CD8-positive, alpha-beta memory T cell (primary cell): ENCODE results near the gene LIPC. TPM values are rescaled to one million over a fixed set of nuclear protein-coding genes. Genes with fewer than 3 reads are reported as not detected.
A peak's percentile ranks its signal among the peaks of the same experiment; 100 is the strongest.

Source experiments
- CTCF ChIA-PET: fragments of 350-600 bp; sonication (Branson Sonifier 250); formaldehyde crosslinking; loops from one replicate; lab custom pipeline; 2021; ENCODE audit warnings: antibody characterized with exemption; lab: Charles Lee
- POLR2A ChIA-PET: fragments of 350-600 bp; sonication (Branson Sonifier 250); formaldehyde crosslinking; loops from one replicate; lab custom pipeline; 2021; ENCODE audit warnings: antibody characterized with exemption; lab: Charles Lee
- DNase-seq, 5 donors: peaks; one replicate each; pipeline versions ENCODE4 v3.0.0 to v3.0.0-alpha.2; 2020 to 2022; ENCODE audit warnings: mixed read lengths in 1 of 5
- H3K27ac ChIP-seq: one replicate; pipeline ENCODE4 v1.7.0; 2013; ENCODE audit warnings: low read depth, mild to moderate bottlenecking, low read length, moderate library complexity
- H3K27me3 ChIP-seq: 2 replicates; pipeline ENCODE4 v1.7.0; 2013; ENCODE audit warnings: low read length, mild to moderate bottlenecking; ENCODE audit not compliant: insufficient read depth, poor library complexity, severe bottlenecking
- H3K36me3 ChIP-seq: 2 replicates; pipeline ENCODE4 v1.7.0; 2013; ENCODE audit warnings: mild to moderate bottlenecking, low read length, moderate library complexity; ENCODE audit not compliant: insufficient read depth
- H3K4me1 ChIP-seq: 2 replicates; pipeline ENCODE4 v1.7.0; 2013; ENCODE audit warnings: mild to moderate bottlenecking, low read length, moderate library complexity; ENCODE audit not compliant: insufficient read depth
- H3K4me3 ChIP-seq: 2 replicates; pipeline ENCODE4 v1.7.0; 2013; ENCODE audit warnings: mild to moderate bottlenecking, low read length
- H3K9me3 ChIP-seq: 2 replicates; pipeline ENCODE4 v1.7.0; 2013; ENCODE audit warnings: mild to moderate bottlenecking, low read length
- H3K27ac Mint-ChIP-seq, 8 donors: one replicate each; pipeline ENCODE4 v1.8.0; 2020 to 2021; ENCODE audit warnings: mixed read lengths in 8 of 8, mild to moderate bottlenecking in 6 of 8, inconsistent platforms in 3 of 8, moderate library complexity in 3 of 8
- H3K27me3 Mint-ChIP-seq, 2 donors: one replicate each; pipeline ENCODE4 v1.8.0; 2020 to 2021; ENCODE audit warnings: mixed read lengths in 2 of 2, mild to moderate bottlenecking in 1 of 2, moderate library complexity in 1 of 2
- H3K36me3 Mint-ChIP-seq, 3 donors: one replicate each; pipeline ENCODE4 v1.8.0; 2020 to 2021; ENCODE audit warnings: mixed read lengths in 3 of 3, inconsistent platforms in 1 of 3, mild to moderate bottlenecking in 1 of 3
- H3K4me1 Mint-ChIP-seq, 3 donors: one replicate each; pipeline ENCODE4 v1.8.0; 2020 to 2021; ENCODE audit warnings: mixed read lengths in 3 of 3, inconsistent platforms in 1 of 3, mild to moderate bottlenecking in 1 of 3
- H3K4me3 Mint-ChIP-seq, 7 donors: one replicate each; pipeline ENCODE4 v1.8.0; 2020 to 2021; ENCODE audit warnings: mixed read lengths in 7 of 7, mild to moderate bottlenecking in 6 of 7, moderate library complexity in 4 of 7, inconsistent platforms in 2 of 7
- H3K9me3 Mint-ChIP-seq, 5 donors: one replicate each; pipeline ENCODE4 v1.8.0; 2020 to 2022; ENCODE audit warnings: mixed read lengths in 5 of 5, mild to moderate bottlenecking in 3 of 5, moderate library complexity in 2 of 5, inconsistent platforms in 1 of 5
- polyA plus RNA-seq: library from polyadenylated mRNA; unstranded; fragments of 300-500 nt; fragmentation: Illumina TruSeq; gene quantifications from one replicate; pipeline ENCODE4 v1.2.3, GENCODE V29; 2021
- total RNA-seq, 2 experiments: library from RNA; stranded (reverse); gene quantifications; one replicate each; pipeline ENCODE4 v1.2.3, GENCODE V29; 2021

Gene LIPC
- total and polyA plus RNA-seq, 3 experiments from 2014 or later: 0.28 to 1.5 (median 0.47) TPM

- H3K4me1 Mint-ChIP-seq: peaks cover 5 to 32% (median 8%) of the 10 kb centered on the region in 3 donors
- Histone ChIP-seq H3K9me3 (no peaks in the 10 kb centered on the region), H3K4me1 (no peaks in the 10 kb centered on the region), H3K27ac (no peak overlapping the region), H3K27me3 (no peaks in the 10 kb centered on the region), H3K36me3 (no peaks in the 10 kb centered on the region), H3K4me3 (no peak overlapping the region)
- H3K4me3 Mint-ChIP-seq: no peak overlapping the region
- peak overlapping the region in 3 of 8 donors; percentile 5 to 78 (median 25) for H3K27ac Mint-ChIP-seq
- peak in 1 of 5 donors; percentile 29 for DNase-seq
- ChIA-PET CTCF (no interaction called here), POLR2A (no interaction called here)
- peaks cover 0 to 5% (median 0%) of the 10 kb centered on the region in 3 donors for H3K36me3 Mint-ChIP-seq
- no peaks in the 10 kb centered on the region for H3K27me3 Mint-ChIP-seq
- H3K9me3 Mint-ChIP-seq: no peaks in the 10 kb centered on the region
Observed at GRCh38 chr15:58438956-58439355, 7.2 kb downstream of the LIPC start.

- no peaks in the 10 kb centered on the region for H3K9me3 ChIP-seq
- H3K9me3 Mint-ChIP-seq: no peaks in the 10 kb centered on the region
- H3K4me3 Mint-ChIP-seq: no peak overlapping the region
- peaks cover 5 to 36% (median 8%) of the 10 kb centered on the region in 3 donors for H3K4me1 Mint-ChIP-seq
- peak overlapping the region in 4 of 8 donors; percentile 17 to 86 (median 46) for H3K27ac Mint-ChIP-seq
- no peaks in the 10 kb centered on the region for H3K4me1 ChIP-seq
- ChIA-PET POLR2A (no interaction called here), CTCF (no interaction called here)
- H3K4me3 ChIP-seq: no peak overlapping the region
- no peaks in the 10 kb centered on the region for H3K27me3 Mint-ChIP-seq
- H3K27ac ChIP-seq: no peak overlapping the region
- no peaks in the 10 kb centered on the region for H3K27me3 ChIP-seq
- H3K36me3 Mint-ChIP-seq: peaks cover 0 to 8% (median 0%) of the 10 kb centered on the region in 3 donors
- no peak for DNase-seq
- no peaks in the 10 kb centered on the region for H3K36me3 ChIP-seq
Observed at GRCh38 chr15:58440158-58440910, 8.5 kb downstream of the LIPC start.

DNA sequence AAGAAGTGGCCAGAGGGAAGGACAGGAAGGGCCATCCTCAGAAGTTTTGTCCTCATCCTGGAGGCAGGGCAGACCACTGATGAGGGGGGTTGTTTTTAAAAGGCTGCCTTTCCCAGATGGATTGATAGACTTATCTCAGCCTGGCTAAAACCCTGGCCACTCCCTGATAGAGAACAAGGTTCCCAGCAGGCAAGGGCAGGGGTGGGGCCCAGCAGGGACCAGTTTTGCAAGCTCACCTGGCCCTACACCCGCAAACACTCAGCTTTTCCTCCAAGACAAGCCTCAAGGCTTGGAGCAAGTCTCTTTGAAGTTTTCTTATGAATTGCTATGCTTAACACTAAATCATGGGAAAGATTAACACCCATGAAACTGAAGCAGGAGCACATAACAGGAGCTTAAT lies 9.1 kb downstream of the LIPC start:
- Mint-ChIP-seq H3K9me3 (no peaks in the 10 kb centered on the region), H3K27ac (peak overlapping the region in 4 of 8 donors; percentile 17 to 82 (median 46)), H3K4me1 (peaks cover 5 to 36% (median 8%) of the 10 kb centered on the region in 3 donors), H3K36me3 (peaks cover 0 to 8% (median 0%) of the 10 kb centered on the region in 3 donors), H3K27me3 (no peaks in the 10 kb centered on the region), H3K4me3 (no peak overlapping the region)
- DNase-seq: no peak
- ChIA-PET CTCF (no interaction called here), POLR2A (no interaction called here)
- no peaks in the 10 kb centered on the region for H3K4me1 ChIP-seq
- no peak overlapping the region for H3K4me3 ChIP-seq
- no peaks in the 10 kb centered on the region for H3K9me3 ChIP-seq
- H3K36me3 ChIP-seq: no peaks in the 10 kb centered on the region
- no peaks in the 10 kb centered on the region for H3K27me3 ChIP-seq
- no peak overlapping the region for H3K27ac ChIP-seq

- H3K27ac Mint-ChIP-seq: peak overlapping the region in 3 of 8 donors; percentile 2 to 86 (median 22)
Observed at GRCh38 chr15:58441376-58442070, 9.7 kb downstream of the LIPC start.

DNA sequence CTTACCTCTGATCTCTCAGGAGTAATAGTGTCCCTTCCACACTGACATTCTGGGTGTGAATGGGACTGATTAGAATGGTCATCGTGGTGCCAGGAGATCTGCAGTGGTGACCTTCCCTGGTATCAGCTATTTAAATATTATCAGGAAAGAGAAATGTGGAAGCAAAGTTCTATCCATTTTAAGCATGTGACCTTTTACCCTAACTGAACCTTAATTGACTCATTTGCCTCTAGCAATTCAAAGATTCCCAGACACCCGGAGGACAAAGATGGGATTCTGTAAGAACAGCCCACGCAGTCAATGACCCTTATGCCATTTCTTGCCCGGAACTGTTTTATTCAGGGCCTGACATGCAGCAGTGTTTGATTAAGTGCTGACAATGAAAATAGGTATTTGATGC lies 10.3 kb downstream of the LIPC start:
- Histone ChIP-seq H3K27me3 (no peaks in the 10 kb centered on the region), H3K4me3 (no peak overlapping the region), H3K27ac (no peak overlapping the region), H3K4me1 (no peaks in the 10 kb centered on the region), H3K9me3 (no peaks in the 10 kb centered on the region), H3K36me3 (no peaks in the 10 kb centered on the region)
- Mint-ChIP-seq H3K9me3 (no peaks in the 10 kb centered on the region), H3K36me3 (peaks cover 0 to 8% (median 0%) of the 10 kb centered on the region in 3 donors), H3K27ac (peak overlapping the region in 2 of 8 donors; percentile 77 to 86), H3K27me3 (no peaks in the 10 kb centered on the region), H3K4me3 (no peak overlapping the region), H3K4me1 (peaks cover 5 to 40% (median 8%) of the 10 kb centered on the region in 3 donors)
- ChIA-PET POLR2A (no interaction called here), CTCF (no interaction called here)
- no peak for DNase-seq

More at GRCh38 chr15:58441376-58442070, 9.7 kb downstream of the LIPC start:
- H3K27ac ChIP-seq: no peak overlapping the region
- H3K4me1 ChIP-seq: no peaks in the 10 kb centered on the region
- peaks cover 0 to 8% (median 0%) of the 10 kb centered on the region in 3 donors for H3K36me3 Mint-ChIP-seq
- H3K4me1 Mint-ChIP-seq: peaks cover 5 to 39% (median 8%) of the 10 kb centered on the region in 3 donors
- H3K36me3 ChIP-seq: no peaks in the 10 kb centered on the region
- H3K9me3 Mint-ChIP-seq: no peaks in the 10 kb centered on the region
- H3K27me3 ChIP-seq: no peaks in the 10 kb centered on the region
- ChIA-PET CTCF (no interaction called here), POLR2A (no interaction called here)
- no peaks in the 10 kb centered on the region for H3K9me3 ChIP-seq
- H3K4me3 Mint-ChIP-seq: no peak overlapping the region
- H3K27me3 Mint-ChIP-seq: no peaks in the 10 kb centered on the region
- H3K4me3 ChIP-seq: no peak overlapping the region
- DNase-seq: no peak

DNA sequence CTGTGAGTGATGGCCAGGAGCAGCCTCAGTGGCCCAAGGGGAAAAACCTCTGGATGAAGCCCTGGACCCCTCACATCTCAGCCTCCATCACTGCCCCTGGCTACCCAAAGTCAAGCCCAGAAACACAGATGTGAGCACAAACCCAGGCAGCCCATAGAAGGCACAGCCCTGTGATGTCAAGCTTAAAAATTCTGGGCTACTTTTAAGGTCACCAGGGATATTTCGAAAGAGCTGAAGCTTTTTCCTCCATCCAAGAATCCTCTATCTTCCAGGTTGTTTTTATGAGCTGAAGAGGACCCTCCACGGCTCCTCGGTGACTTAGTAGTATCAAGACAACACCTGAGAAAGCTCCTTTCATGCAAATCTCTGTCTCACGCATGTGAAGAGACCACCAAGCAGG lies 11.5 kb downstream of the LIPC start:
- no peak overlapping the region for H3K27ac ChIP-seq
- peaks cover 6% of the 10 kb centered on the region for H3K4me1 ChIP-seq
- Mint-ChIP-seq H3K4me3 (no peak overlapping the region), H3K27ac (peak overlapping the region in 3 of 8 donors; percentile 18 to 56 (median 49)), H3K27me3 (no peaks in the 10 kb centered on the region), H3K9me3 (no peaks in the 10 kb centered on the region), H3K36me3 (peaks cover 0 to 8% (median 0%) of the 10 kb centered on the region in 3 donors), H3K4me1 (peaks cover 5 to 42% (median 8%) of the 10 kb centered on the region in 3 donors)
- no peaks in the 10 kb centered on the region for H3K27me3 ChIP-seq
- no peaks in the 10 kb centered on the region for H3K36me3 ChIP-seq
- no peak for DNase-seq
- POLR2A ChIA-PET: no interaction called here
- H3K9me3 ChIP-seq: no peaks in the 10 kb centered on the region
- H3K4me3 ChIP-seq: no peak overlapping the region
- CTCF ChIA-PET: no interaction called here

DNA sequence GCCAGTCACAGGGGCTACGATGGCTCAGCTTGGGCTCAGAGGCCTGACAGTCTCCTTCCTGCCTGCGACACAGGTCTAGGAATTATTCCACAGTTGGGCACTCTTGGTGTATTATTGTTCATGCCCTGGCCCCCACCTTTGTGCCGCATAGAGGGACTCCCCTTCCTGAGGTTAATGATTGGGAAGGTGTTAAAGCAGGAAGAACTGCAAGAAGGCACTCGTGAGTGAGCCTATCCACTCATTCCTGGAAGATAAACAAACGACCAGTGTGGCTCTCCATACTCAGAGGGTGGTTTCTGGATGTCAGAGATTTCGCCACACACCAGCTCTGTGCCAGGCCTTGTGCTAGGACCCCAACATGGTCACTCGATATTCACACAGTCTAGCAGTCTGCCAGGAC lies 12.3 kb downstream of the LIPC start:
- CTCF ChIA-PET: no interaction called here

More for the DNA sequence above, 12.3 kb downstream of the LIPC start:
- H3K4me1 ChIP-seq: peaks cover 6% of the 10 kb centered on the region
- Mint-ChIP-seq H3K36me3 (peaks cover 0 to 8% (median 0%) of the 10 kb centered on the region in 3 donors), H3K9me3 (no peaks in the 10 kb centered on the region), H3K4me3 (no peak overlapping the region), H3K27me3 (peaks cover 0 to 1% of the 10 kb centered on the region in 2 donors), H3K4me1 (peaks cover 2 to 37% (median 5%) of the 10 kb centered on the region in 3 donors), H3K27ac (peak overlapping the region in 3 of 8 donors; percentile 38 to 84 (median 49))
- no peaks in the 10 kb centered on the region for H3K27me3 ChIP-seq
- no peak for DNase-seq
- no peak overlapping the region for H3K4me3 ChIP-seq
- POLR2A ChIA-PET: no interaction called here
- no peaks in the 10 kb centered on the region for H3K36me3 ChIP-seq
- no peaks in the 10 kb centered on the region for H3K9me3 ChIP-seq
- no peak overlapping the region for H3K27ac ChIP-seq
